NCI-H128 (cell line): ENCODE results near the gene CALU.

Source experiments
- DNase-seq: peaks from one replicate; lab custom pipeline; 2025; ENCODE audit not compliant: unreplicated experiment; lab: John Stamatoyannopoulos, UW

Gene CALU

GRCh38 chr7:128809363-128809762, 70.2 kb downstream of the CALU start:
- DNase-seq = no peak

- DNase-seq = no peak
Measured at GRCh38 chr7:128810473-128810872, 71.3 kb downstream of the CALU start.

- DNase-seq = no peak
Measured at GRCh38 chr7:128810997-128811396, 71.8 kb downstream of the CALU start.

- DNase-seq = no peak
Measured at GRCh38 chr7:128811631-128812430, 72.7 kb downstream of the CALU start.

- no peak for DNase-seq
Measured at GRCh38 chr7:128812514-128813168, 73.5 kb downstream of the CALU start.

- DNase-seq = no peak
Measured at GRCh38 chr7:128814499-128814898, 75.3 kb downstream of the CALU start.

GRCh38 chr7:128815289-128815942, 76.3 kb downstream of the CALU start:
- no peak for DNase-seq

- DNase-seq = no peak
Measured at GRCh38 chr7:128818694-128819093, 79.5 kb downstream of the CALU start.
